Tibial artery (tissue), 4 donors: ENCODE measurements around the gene RALGPS2.

ENCODE experiments used
- DNase-seq, 2 donors: peaks; one replicate each; pipeline ENCODE4 v3.0.0-alpha.2; 2019
- H3K27ac ChIP-seq, 2 donors: fragments of 200-600 bp; sonication (generic) in 1 of 2; 1 replicate in 1 of 2; 2 replicates in 1 of 2; pipeline ENCODE4 v1.5.1; 2018 to 2019; ENCODE audit warnings: mild to moderate bottlenecking in 1 of 2
- H3K27me3 ChIP-seq, 2 donors: fragments of 200-600 bp; sonication (generic) in 1 of 2; one replicate each; pipeline versions ENCODE4 v1.5.1 to v1.6.0; 2016 to 2019
- H3K36me3 ChIP-seq, 3 donors: fragments of 200-600 bp; sonication (generic) in 2 of 3; one replicate each; pipeline ENCODE4 v1.5.1; 2016 to 2019; ENCODE audit warnings: mild to moderate bottlenecking in 2 of 3
- H3K4me1 ChIP-seq, 4 donors: fragments of 200-600 bp; sonication (generic) in 2 of 4; 1 replicate in 3 of 4; 2 replicates in 1 of 4; pipeline ENCODE4 v1.5.1; 2016 to 2019
- H3K4me3 ChIP-seq, 2 donors: fragments of 200-600 bp; sonication (generic) in 1 of 2; 1 replicate in 1 of 2; 2 replicates in 1 of 2; pipeline ENCODE4 v1.5.1; 2018 to 2019; ENCODE audit warnings: mild to moderate bottlenecking in 2 of 2
- H3K9me3 ChIP-seq, 3 donors: fragments of 200-600 bp; sonication (generic) in 1 of 3; one replicate each; pipeline ENCODE4 v1.5.1; 2016 to 2019
- intact Hi-C: fragments of 100-400 bp; cut with DNase I; formaldehyde crosslinking; loops from one replicate; pipeline ENCODE4 v1.15.0; 2023; ENCODE audit warnings: low total_unique reads
- TF ChIP-seq, protein P1 (sequence below), 2 experiments: fragments of 200-600 bp in 1 of 2; fragments of 450-650 bp in 1 of 2; IDR thresholded peaks; one replicate each; pipeline ENCODE4 v1.5.1; 2017 to 2019; ENCODE audit warnings: antibody characterized with exemption in 2 of 2, mild to moderate bottlenecking in 1 of 2, moderate library complexity in 1 of 2

RALGPS2 gene

DNA sequence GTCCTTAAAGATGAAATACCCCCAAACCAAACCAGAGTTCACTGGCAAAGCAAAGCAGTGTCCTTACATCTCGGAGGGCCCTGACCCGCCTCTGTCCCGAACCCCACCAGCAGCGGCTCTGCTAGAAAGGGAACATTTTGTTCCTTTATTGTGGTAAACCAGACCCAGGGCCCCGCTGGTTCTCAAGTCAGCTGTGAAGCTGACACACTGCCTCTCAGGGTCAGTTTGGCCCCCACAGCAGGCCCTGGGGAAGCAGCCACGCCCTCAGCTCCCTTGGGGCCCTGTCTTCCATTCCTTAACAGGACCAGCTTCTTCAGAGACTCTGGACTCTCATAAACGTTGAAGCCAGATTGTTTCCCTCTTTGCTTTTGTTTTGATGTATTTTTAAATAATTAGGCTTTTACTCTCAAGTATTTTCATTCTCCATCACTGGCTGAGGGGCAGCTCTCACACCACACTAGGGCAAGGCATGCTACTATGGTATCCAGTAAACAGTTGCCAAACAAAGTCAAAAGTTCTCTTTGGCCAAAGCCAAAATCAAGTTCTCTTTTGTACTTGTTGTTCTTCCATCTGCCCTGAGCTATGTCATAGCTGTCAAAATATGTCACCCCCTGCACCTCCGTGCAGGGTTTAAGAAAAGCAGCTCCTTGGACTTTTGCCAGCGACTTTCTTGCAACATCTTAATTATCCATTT is 207.0 kb downstream of the RALGPS2 start:
- DNase-seq, result peak; percentile 89 to 92
- H3K4me1 ChIP-seq, result peaks cover 0 to 68% (median 39%) of the 10 kb centered on the region in 4 donors
- H3K36me3 ChIP-seq, result no peaks in the 10 kb centered on the region
- H3K9me3 ChIP-seq, result no peaks in the 10 kb centered on the region
- intact Hi-C loops, result loop anchor here (5.0 kb wide), 1 partner anchor 60 kb away; the partner anchor contains the start of gene ANGPTL1
- no peak overlapping the region for H3K4me3 ChIP-seq
- H3K27ac ChIP-seq, result peak overlapping the region; percentile 86 to 90
- H3K27me3 ChIP-seq, result no peaks in the 10 kb centered on the region
- TF ChIP-seq, protein P1, sequence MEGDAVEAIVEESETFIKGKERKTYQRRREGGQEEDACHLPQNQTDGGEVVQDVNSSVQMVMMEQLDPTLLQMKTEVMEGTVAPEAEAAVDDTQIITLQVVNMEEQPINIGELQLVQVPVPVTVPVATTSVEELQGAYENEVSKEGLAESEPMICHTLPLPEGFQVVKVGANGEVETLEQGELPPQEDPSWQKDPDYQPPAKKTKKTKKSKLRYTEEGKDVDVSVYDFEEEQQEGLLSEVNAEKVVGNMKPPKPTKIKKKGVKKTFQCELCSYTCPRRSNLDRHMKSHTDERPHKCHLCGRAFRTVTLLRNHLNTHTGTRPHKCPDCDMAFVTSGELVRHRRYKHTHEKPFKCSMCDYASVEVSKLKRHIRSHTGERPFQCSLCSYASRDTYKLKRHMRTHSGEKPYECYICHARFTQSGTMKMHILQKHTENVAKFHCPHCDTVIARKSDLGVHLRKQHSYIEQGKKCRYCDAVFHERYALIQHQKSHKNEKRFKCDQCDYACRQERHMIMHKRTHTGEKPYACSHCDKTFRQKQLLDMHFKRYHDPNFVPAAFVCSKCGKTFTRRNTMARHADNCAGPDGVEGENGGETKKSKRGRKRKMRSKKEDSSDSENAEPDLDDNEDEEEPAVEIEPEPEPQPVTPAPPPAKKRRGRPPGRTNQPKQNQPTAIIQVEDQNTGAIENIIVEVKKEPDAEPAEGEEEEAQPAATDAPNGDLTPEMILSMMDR (IDR thresholded peaks at IDR 0.05), result no peak

DNA sequence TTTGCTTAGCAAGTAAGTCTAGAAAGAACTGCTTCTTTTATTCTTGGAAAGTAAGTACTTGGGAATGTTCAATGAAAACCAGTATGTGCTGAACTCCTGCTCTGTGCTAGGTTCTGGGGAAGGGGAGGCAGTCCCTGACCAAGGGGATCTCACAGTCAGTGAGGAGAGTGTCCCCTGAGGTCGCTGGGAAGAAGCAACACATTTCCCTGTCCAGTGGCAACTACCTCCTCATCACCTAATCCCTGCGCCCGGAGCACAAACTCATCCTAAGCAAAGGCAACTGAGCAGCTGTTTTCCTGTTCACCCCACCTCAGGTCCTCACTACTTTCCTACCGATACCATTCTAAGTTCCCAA is 207.5 kb downstream of the RALGPS2 start:
- intact Hi-C loops, result loop anchor here (5.0 kb wide), 1 partner anchor 60 kb away; the partner anchor contains the start of gene ANGPTL1
- H3K27me3 ChIP-seq, result no peaks in the 10 kb centered on the region
- no peaks in the 10 kb centered on the region for H3K36me3 ChIP-seq
- H3K9me3 ChIP-seq, result no peaks in the 10 kb centered on the region
- peak overlapping the region; percentile 86 to 90 for H3K27ac ChIP-seq
- peaks cover 0 to 72% (median 41%) of the 10 kb centered on the region in 4 donors for H3K4me1 ChIP-seq
- no peak for DNase-seq
- TF ChIP-seq, protein P1 (IDR thresholded peaks at IDR 0.05), result no peak
- no peak overlapping the region for H3K4me3 ChIP-seq

DNA sequence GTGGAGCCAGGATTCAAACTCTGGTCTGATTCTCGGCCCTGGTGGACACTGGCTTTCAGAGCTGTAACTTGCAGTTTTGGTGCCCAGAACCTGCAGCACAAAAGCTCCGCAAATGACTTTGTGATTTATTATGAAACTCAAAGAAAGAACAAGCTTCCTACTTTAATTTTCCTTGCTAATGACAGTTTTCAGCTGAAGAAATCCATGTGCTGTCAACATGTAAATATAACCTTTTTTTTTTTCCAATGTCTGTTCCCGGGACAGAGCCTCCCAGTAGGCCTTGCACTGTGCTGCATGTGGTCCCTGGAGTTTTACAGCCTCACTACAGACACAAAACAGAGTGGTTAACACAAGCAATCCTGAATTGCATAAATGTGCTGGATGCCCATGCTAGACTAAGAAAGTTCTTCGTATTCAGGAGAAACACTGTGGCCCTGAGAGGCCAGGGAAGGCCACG is 208.1 kb downstream of the RALGPS2 start:
- no peak for DNase-seq
- H3K4me3 ChIP-seq, result no peak overlapping the region
- peak overlapping the region; percentile 86 to 90 for H3K27ac ChIP-seq
- no peaks in the 10 kb centered on the region for H3K27me3 ChIP-seq
- H3K36me3 ChIP-seq, result no peaks in the 10 kb centered on the region
- TF ChIP-seq, protein P1 (IDR thresholded peaks at IDR 0.05), result no peak
- peaks cover 0 to 78% (median 47%) of the 10 kb centered on the region in 4 donors for H3K4me1 ChIP-seq
- H3K9me3 ChIP-seq, result no peaks in the 10 kb centered on the region
- intact Hi-C loops, result loop anchor here (5.0 kb wide), 1 partner anchor 61 kb away; the partner anchor contains the start of gene ANGPTL1

DNA sequence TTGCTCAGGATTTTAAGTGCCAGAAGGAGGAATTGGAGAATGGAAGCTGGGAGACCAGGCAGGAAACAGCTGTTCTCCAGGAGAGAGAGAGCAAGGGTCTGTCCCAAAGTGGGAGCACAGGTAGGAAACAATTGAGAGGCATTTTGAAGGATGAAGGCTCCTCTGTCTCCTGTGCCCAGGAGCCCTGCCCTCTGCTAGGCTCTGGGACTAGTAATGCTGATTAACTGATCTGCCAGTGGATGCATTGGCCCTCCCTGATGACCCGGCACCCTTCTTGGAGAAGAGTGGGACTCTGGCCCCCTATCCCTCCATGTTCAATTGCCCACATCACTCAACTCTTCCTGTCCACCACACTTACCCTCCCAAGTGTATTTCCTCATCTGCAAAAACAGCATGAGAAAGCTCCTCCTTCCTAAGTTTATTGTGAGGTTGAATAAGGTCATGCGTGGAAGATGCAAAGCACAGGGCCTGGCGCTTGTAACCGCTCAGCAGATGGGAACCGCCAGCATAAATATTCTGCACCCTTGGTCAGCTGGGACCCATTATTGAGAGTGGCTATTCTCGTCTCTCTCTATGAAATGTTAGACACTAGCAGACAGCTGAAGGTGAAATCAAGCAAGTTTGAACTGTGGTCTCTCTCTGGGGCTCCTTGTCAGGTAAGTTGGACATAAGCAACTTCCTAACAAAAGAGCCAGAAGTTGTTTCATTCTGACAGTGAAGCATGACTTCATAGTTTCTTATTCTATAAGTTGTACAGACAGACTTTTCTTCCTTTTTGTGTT is 208.9 kb downstream of the RALGPS2 start:
- peak in 1 of 2 donors; percentile 67 for DNase-seq
- TF ChIP-seq, protein P1 (IDR thresholded peaks at IDR 0.05), result no peak
- intact Hi-C loops, result loop anchor here (5.0 kb wide), 1 partner anchor 62 kb away; the partner anchor contains the start of gene ANGPTL1
- Histone ChIP-seq H3K27me3 (no peaks in the 10 kb centered on the region), H3K4me3 (no peak overlapping the region), H3K27ac (peak overlapping the region; percentile 86 to 90), H3K36me3 (no peaks in the 10 kb centered on the region), H3K4me1 (peaks cover 0 to 80% (median 53%) of the 10 kb centered on the region in 4 donors), H3K9me3 (no peaks in the 10 kb centered on the region)

DNA sequence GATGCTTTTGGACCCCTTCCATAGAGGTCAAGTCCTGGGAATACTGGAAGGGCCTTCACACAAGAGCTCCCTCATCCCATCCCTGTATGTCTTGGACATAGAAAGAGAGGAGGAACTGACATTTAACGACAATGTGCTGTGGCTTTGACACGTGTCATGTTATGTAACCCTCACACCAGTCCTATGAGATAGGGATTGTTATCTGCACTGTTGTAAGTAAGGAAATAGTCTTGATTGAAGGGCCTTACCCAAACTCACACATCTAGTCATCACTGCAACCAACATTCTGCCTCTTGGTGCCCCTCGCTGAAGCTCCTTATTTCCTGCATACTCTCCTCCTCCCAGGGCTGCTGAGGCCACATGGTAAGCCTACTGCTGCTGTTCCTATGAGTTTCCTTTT is 209.5 kb downstream of the RALGPS2 start:
- DNase-seq, result no peak
- Histone ChIP-seq H3K36me3 (no peaks in the 10 kb centered on the region), H3K27ac (peak overlapping the region; percentile 86 to 90), H3K9me3 (no peaks in the 10 kb centered on the region), H3K4me3 (no peak overlapping the region), H3K27me3 (no peaks in the 10 kb centered on the region), H3K4me1 (peaks cover 0 to 81% (median 54%) of the 10 kb centered on the region in 4 donors)
- intact Hi-C loops, result loop anchor here (5.0 kb wide), 1 partner anchor 62 kb away; the partner anchor contains the start of gene ANGPTL1
- TF ChIP-seq, protein P1 (IDR thresholded peaks at IDR 0.05), result no peak
